ENCODE results near the gene FBXW10. TPM values are rescaled to one million over a fixed set of nuclear protein-coding genes. Genes with fewer than 3 reads are reported as not detected.
"Not testable (repeated sequence)": the region's sequence is repeated elsewhere in the genome, so short reads cannot be mapped to it uniquely, and the experiment has no call there.

FBXW10 gene
- total RNA-seq, 2 donors from 2014 or later: not detected

DNA sequence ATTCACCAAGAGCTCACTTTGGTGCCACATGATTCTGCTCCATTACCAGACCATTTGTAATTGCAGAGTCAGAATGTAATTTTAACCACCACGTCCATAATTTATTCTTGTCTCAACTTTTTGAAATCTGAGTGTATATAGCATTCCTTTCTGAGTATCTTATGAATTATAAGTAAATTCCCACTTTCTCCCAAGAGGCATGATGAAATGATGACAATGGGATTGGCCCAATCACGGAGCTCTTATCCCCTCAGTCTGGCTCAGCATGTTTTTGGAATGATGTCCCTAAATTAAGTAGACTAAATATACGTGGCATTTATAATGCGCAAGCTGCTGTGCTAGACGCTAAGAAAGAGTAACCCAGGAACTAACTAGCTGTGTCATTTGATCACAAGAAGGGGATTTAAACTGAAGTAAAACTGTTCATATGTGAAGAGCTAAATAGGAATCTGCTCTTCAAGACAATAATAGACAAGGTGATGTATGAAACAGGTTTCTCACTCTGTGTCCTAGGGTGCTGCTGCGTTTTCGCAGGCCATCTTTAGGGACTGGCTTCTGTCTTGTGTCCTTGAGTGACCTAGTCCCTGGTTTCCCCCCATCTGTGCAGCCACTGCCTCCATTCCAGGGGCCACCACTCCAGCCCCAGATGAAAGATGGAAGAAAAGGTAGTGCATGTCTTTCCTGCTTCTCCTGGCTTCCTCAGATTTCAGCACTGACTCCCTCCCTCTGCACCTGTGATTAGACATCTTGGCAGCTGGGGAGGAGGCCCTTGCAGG, 4.0 kb upstream of the FBXW10 start:
- H3K36me3 Mint-ChIP-seq; ATAC-seq; DNase-seq (ENCODE audit: low spot score); H3K27me3 Mint-ChIP-seq; H3K27ac Mint-ChIP-seq; H3K4me3 Mint-ChIP-seq; H3K9me3 Mint-ChIP-seq; H3K4me1 Mint-ChIP-seq (ENCODE audit: low read depth in 2 of 2): not testable (repeated sequence)

DNA sequence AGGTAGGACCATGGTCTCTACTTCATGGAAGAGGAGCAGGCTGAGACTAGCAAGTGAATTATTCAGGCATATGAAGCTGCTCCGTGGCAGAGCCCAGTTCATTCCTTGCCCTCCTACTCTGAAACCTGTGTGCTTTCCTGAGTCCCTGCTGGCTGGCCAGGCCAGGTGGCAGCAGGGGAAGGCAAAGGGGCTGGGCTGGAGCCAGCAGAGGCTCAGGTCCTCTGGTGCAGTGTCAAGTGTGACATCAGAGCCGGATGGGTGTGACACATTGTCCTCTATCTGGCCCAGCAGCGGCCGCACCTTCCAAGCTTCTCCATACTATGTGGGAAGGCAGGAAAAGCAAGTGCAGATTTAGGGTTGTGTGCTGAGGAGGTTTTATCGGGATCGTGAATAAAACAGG, 2.6 kb upstream of the FBXW10 start:
- not testable (repeated sequence) for ATAC-seq; H3K36me3 Mint-ChIP-seq; H3K9me3 Mint-ChIP-seq; H3K27me3 Mint-ChIP-seq; H3K27ac Mint-ChIP-seq; H3K4me1 Mint-ChIP-seq (ENCODE audit: low read depth in 2 of 2); DNase-seq (ENCODE audit: low spot score); H3K4me3 Mint-ChIP-seq

GRCh38 chr17:18744726-18745125, 872 bp downstream of the FBXW10 start:
- H3K4me3 Mint-ChIP-seq; H3K36me3 Mint-ChIP-seq; H3K4me1 Mint-ChIP-seq (ENCODE audit: low read depth in 2 of 2); DNase-seq (ENCODE audit: low spot score); H3K27ac Mint-ChIP-seq; ATAC-seq; H3K9me3 Mint-ChIP-seq; H3K27me3 Mint-ChIP-seq: not testable (repeated sequence)

DNA sequence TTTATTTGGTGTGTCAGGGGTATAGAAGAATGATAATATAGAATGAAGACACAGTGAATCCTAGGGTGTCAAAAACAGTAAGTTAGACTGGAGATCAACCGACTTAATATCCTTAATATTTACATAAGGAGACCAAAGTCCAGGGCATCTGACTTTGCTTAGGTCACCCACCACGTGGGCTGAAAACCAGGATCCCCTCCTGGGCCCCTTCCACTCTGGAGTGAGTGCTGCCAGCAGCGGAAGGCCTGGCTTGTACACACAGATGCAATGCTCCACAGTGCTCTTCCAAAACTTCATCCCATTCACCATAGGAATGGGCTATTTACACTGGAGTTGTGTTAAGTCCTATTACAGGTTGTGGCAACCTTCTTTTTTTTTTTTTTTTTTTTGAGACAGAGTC, 2.7 kb downstream of the FBXW10 start:
- DNase-seq (ENCODE audit: low spot score); H3K9me3 Mint-ChIP-seq; ATAC-seq; H3K4me1 Mint-ChIP-seq (ENCODE audit: low read depth in 2 of 2); H3K36me3 Mint-ChIP-seq; H3K27ac Mint-ChIP-seq; H3K4me3 Mint-ChIP-seq; H3K27me3 Mint-ChIP-seq: not testable (repeated sequence)

- H3K9me3 Mint-ChIP-seq; H3K4me3 Mint-ChIP-seq; DNase-seq (ENCODE audit: low spot score); H3K4me1 Mint-ChIP-seq (ENCODE audit: low read depth in 2 of 2); H3K36me3 Mint-ChIP-seq; H3K27me3 Mint-ChIP-seq; H3K27ac Mint-ChIP-seq; ATAC-seq: not testable (repeated sequence)
These were observed 3.6 kb downstream of the FBXW10 start for GRCh38 chr17:18747501-18747900.

DNA sequence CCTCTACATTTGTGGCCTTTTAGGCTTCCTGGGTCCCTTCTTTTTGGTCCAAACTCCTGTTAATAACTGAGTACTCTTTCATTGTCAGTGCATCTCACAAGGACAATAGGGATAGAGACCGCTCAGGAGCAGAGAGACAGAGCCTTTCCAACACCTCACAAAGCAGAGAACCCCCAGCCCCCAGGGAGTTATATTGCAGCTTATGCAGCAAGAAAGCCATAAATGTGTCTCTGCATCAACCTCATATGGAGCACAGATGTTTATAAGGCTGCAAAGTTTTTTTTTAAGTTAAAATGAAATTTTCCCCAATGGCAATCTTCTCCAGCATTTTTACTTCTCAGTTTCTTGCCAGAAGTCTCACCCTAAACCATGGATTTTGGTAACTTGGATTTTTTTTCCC, 6.4 kb downstream of the FBXW10 start:
- DNase-seq (ENCODE audit: low spot score); H3K9me3 Mint-ChIP-seq; H3K36me3 Mint-ChIP-seq; H3K4me1 Mint-ChIP-seq (ENCODE audit: low read depth in 2 of 2); H3K27me3 Mint-ChIP-seq; H3K4me3 Mint-ChIP-seq; H3K27ac Mint-ChIP-seq; ATAC-seq: not testable (repeated sequence)

DNA sequence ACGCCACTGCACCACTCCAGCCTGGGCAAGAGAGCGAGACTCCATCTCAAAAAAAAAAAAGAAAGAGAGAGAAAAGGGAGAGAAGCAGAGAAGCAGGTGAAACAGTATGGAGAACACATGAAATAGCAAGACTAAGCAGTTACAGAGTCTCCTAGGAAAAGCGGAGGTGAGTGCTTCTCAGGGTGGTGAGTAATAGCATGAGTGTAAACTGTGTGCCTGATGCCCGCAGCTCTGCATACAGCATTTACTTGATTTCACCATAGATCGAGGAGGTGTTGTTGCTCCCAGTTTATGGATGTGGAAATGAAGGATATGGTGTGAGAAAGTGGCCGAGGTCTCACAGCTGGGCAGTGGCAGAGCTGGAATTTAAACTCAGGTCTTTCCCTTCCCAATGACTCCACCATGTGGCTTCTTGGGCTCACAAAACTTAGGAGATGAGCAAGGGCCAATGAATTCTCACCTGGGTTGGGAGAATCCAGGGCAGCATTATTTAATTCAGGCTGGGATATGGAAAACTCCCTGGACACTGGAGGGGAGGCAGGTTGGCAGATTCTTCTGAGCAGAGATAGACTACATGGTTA, 10.1 kb downstream of the FBXW10 start:
- not testable (repeated sequence) for H3K4me1 Mint-ChIP-seq (ENCODE audit: low read depth in 2 of 2); H3K4me3 Mint-ChIP-seq; H3K36me3 Mint-ChIP-seq; ATAC-seq; H3K27ac Mint-ChIP-seq; DNase-seq (ENCODE audit: low spot score); H3K27me3 Mint-ChIP-seq; H3K9me3 Mint-ChIP-seq

DNA sequence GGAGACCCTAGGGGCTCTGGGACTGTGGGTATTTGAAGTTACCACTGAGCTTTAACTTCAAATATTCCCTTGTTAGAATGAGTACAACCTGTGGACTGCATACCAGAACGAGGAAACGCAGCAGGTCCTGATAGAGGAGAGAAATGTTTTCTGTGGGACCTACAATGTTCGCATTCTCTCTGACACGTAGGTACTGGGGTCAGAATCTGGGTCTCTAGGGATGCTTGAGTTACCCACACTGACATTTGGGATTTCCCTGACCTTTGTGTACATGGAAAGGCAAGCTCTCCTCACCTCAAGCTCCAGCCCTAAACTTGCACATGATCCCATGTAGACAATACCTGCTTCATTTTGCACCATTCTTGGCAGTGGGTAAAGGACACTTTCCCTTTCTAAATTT, 12.1 kb downstream of the FBXW10 start:
- H3K36me3 Mint-ChIP-seq; H3K4me1 Mint-ChIP-seq (ENCODE audit: low read depth in 2 of 2); H3K4me3 Mint-ChIP-seq; H3K9me3 Mint-ChIP-seq; H3K27ac Mint-ChIP-seq; ATAC-seq; H3K27me3 Mint-ChIP-seq; DNase-seq (ENCODE audit: low spot score): not testable (repeated sequence)

- H3K27ac Mint-ChIP-seq: not testable (repeated sequence)
These were observed 13.7 kb downstream of the FBXW10 start for GRCh38 chr17:18757368-18758044.

DNA sequence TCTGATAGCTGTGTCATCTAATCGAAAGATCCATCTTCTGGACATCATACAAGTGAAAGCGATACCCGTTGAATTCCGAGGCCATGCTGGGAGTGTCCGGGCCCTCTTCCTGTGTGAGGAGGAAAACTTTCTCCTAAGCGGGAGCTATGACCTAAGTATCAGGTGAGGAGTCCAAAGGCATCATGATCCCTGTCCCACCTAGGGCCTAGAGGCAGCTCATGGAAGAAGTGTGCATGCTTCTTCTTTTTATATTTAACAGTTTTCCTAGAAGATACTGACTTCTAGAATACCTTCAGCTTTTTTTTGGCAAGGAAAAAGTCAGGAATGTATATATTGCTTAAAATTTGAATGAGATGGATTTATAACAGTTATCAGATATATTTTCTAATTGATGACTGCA, 14.5 kb downstream of the FBXW10 start:
- not testable (repeated sequence) for ATAC-seq, H3K27me3 Mint-ChIP-seq, H3K4me3 Mint-ChIP-seq

More at GRCh38 chr17:18757368-18758044, 13.7 kb downstream of the FBXW10 start:
- H3K4me3 Mint-ChIP-seq; ATAC-seq; DNase-seq (ENCODE audit: low spot score); H3K27me3 Mint-ChIP-seq; H3K36me3 Mint-ChIP-seq; H3K4me1 Mint-ChIP-seq (ENCODE audit: low read depth in 2 of 2); H3K9me3 Mint-ChIP-seq: not testable (repeated sequence)

DNA sequence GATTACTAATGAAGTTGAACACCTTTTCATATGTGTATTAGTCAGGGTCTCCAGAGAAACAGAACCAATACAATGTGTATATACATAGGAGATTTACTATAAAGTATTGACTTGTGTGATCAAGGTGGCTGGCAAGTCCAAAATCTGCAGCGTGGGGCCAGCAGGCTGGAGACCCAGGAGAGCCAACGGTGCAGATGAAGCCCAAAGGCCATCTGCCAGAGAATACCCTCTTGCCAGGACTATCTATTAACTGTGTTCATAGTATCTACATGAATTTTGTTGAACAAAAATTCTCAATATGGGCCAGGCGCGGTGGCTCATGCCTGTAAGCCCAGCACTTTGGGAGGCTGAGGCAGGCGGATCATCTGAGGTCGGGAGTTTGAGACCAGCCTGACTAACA, 16.4 kb downstream of the FBXW10 start:
- not testable (repeated sequence) for H3K4me3 Mint-ChIP-seq; H3K27ac Mint-ChIP-seq; H3K9me3 Mint-ChIP-seq; H3K36me3 Mint-ChIP-seq; H3K4me1 Mint-ChIP-seq (ENCODE audit: low read depth in 2 of 2); DNase-seq (ENCODE audit: low spot score); ATAC-seq; H3K27me3 Mint-ChIP-seq

More for the DNA sequence above, 14.5 kb downstream of the FBXW10 start:
- not testable (repeated sequence) for H3K4me1 Mint-ChIP-seq (ENCODE audit: low read depth in 2 of 2); H3K9me3 Mint-ChIP-seq; H3K27ac Mint-ChIP-seq; DNase-seq (ENCODE audit: low spot score); H3K36me3 Mint-ChIP-seq

GRCh38 chr17:18770572-18770971, 26.7 kb downstream of the FBXW10 start:
- ATAC-seq; H3K4me1 Mint-ChIP-seq (ENCODE audit: low read depth in 2 of 2); H3K9me3 Mint-ChIP-seq; H3K27ac Mint-ChIP-seq; DNase-seq (ENCODE audit: low spot score); H3K36me3 Mint-ChIP-seq; H3K4me3 Mint-ChIP-seq: not testable (repeated sequence)
- H3K27me3 Mint-ChIP-seq: peaks cover 8 to 11% of the 10 kb centered on the region in 2 donors

- H3K4me1 Mint-ChIP-seq (ENCODE audit: low read depth in 2 of 2); H3K27ac Mint-ChIP-seq; H3K36me3 Mint-ChIP-seq; H3K9me3 Mint-ChIP-seq; ATAC-seq; DNase-seq (ENCODE audit: low spot score); H3K4me3 Mint-ChIP-seq: not testable (repeated sequence)
- H3K27me3 Mint-ChIP-seq: peaks cover 8 to 14% of the 10 kb centered on the region in 2 donors
These were observed 27.2 kb downstream of the FBXW10 start for GRCh38 chr17:18771066-18771465.

DNA sequence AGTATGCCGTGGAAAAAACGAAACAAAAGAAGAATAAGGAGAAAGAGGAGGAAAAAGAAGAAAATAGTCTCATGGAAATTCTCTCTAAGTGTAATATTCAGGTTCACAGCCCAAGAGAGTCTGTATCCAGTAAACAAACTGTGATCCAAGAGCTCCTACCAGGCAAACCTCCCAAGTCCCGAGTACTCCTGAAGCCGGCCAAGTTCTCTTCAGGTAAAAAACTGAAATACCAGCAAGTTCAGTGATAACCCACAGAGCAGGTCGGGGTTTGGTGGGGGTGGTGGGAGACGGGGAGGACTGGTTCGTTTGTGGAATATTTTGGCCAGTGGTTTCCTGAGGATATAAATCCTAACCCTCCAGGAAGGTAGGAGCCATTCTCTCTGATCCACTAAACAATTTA, 28.6 kb downstream of the FBXW10 start:
- DNase-seq (ENCODE audit: low spot score): no peak
- Mint-ChIP-seq H3K27me3 (peaks cover 8 to 14% of the 10 kb centered on the region in 2 donors), H3K4me1 (ENCODE audit: low read depth in 2 of 2) (no peaks in the 10 kb centered on the region), H3K27ac (no peak overlapping the region), H3K4me3 (no peak overlapping the region), H3K9me3 (no peaks in the 10 kb centered on the region), H3K36me3 (no peaks in the 10 kb centered on the region)
- no peak for ATAC-seq
